ENCODE data around the gene MMP23B. TPM values are rescaled to one million over a fixed set of nuclear protein-coding genes. Genes with fewer than 3 reads are reported as not detected.

MMP23B gene
- total and polyA plus RNA-seq, 2 of the 8 experiments (the other 6 are each of a cell fraction or from before 2014, with no cell fraction given), result 9.2 to 14.6 TPM

Other genes starting within 250 kb of the MMP23B start
- gene CCNL2, start 232.8 kb upstream of the MMP23B start, total RNA-seq (2021; fragmentation: NEBNext Ultra II Directional; extraction: Animal tissue kit (Norgen Biotek cat#: 25700)), result 120 TPM in 2 replicates
- 79.8 and 121 TPM in 2 replicates for gene CCNL2, start 232.8 kb upstream of the MMP23B start, polyA plus RNA-seq (2011; rRNA removed)
- gene MRPL20, start 224.9 kb upstream of the MMP23B start, total RNA-seq (2021; fragmentation: NEBNext Ultra II Directional; extraction: Animal tissue kit (Norgen Biotek cat#: 25700)), result 126 and 130 TPM in 2 replicates
- gene MRPL20, start 224.9 kb upstream of the MMP23B start, polyA plus RNA-seq (2011; rRNA removed), result 138 and 151 TPM in 2 replicates
- gene ANKRD65, start 210.9 kb upstream of the MMP23B start, total RNA-seq (2021; fragmentation: NEBNext Ultra II Directional; extraction: Animal tissue kit (Norgen Biotek cat#: 25700)), result 1.8 and 2.2 TPM in 2 replicates
- gene ANKRD65, start 210.9 kb upstream of the MMP23B start, polyA plus RNA-seq (2011; rRNA removed), result 1.7 and 2.0 TPM in 2 replicates
- gene VWA1, start 196.5 kb upstream of the MMP23B start, total RNA-seq (2021; fragmentation: NEBNext Ultra II Directional; extraction: Animal tissue kit (Norgen Biotek cat#: 25700)), result 36.6 and 42.0 TPM in 2 replicates
- 16.0 and 19.5 TPM in 2 replicates for gene VWA1, start 196.5 kb upstream of the MMP23B start, polyA plus RNA-seq (2011; rRNA removed)
- 1.3 and 2.0 TPM in 2 replicates for gene ATAD3C, start 182.5 kb upstream of the MMP23B start, total RNA-seq (2021; fragmentation: NEBNext Ultra II Directional; extraction: Animal tissue kit (Norgen Biotek cat#: 25700))
- 2.7 and 2.8 TPM in 2 replicates for gene ATAD3C, start 182.5 kb upstream of the MMP23B start, polyA plus RNA-seq (2011; rRNA removed)
- gene ATAD3B, start 160.4 kb upstream of the MMP23B start, total RNA-seq (2021; fragmentation: NEBNext Ultra II Directional; extraction: Animal tissue kit (Norgen Biotek cat#: 25700)), result 63.0 and 64.4 TPM in 2 replicates
- 31.3 and 43.9 TPM in 2 replicates for gene ATAD3B, start 160.4 kb upstream of the MMP23B start, polyA plus RNA-seq (2011; rRNA removed)
- 63.7 and 64.7 TPM in 2 replicates for gene ATAD3A, start 120.0 kb upstream of the MMP23B start, total RNA-seq (2021; fragmentation: NEBNext Ultra II Directional; extraction: Animal tissue kit (Norgen Biotek cat#: 25700))
- 28.3 and 46.7 TPM in 2 replicates for gene ATAD3A, start 120.0 kb upstream of the MMP23B start, polyA plus RNA-seq (2011; rRNA removed)
- 3.6 and 6.6 TPM in 2 replicates for gene TMEM240, start 91.5 kb upstream of the MMP23B start, total RNA-seq (2021; fragmentation: NEBNext Ultra II Directional; extraction: Animal tissue kit (Norgen Biotek cat#: 25700))
- 5.7 and 7.6 TPM in 2 replicates for gene TMEM240, start 91.5 kb upstream of the MMP23B start, polyA plus RNA-seq (2011; rRNA removed)
- gene SSU72, start 57.3 kb upstream of the MMP23B start, total RNA-seq (2021; fragmentation: NEBNext Ultra II Directional; extraction: Animal tissue kit (Norgen Biotek cat#: 25700)), result 165 and 170 TPM in 2 replicates
- gene SSU72, start 57.3 kb upstream of the MMP23B start, polyA plus RNA-seq (2011; rRNA removed), result 110 and 116 TPM in 2 replicates
- 18.3 and 19.0 TPM in 2 replicates for gene FNDC10, start 32.0 kb upstream of the MMP23B start, total RNA-seq (2021; fragmentation: NEBNext Ultra II Directional; extraction: Animal tissue kit (Norgen Biotek cat#: 25700))
- 21.8 and 40.0 TPM in 2 replicates for gene FNDC10, start 32.0 kb upstream of the MMP23B start, polyA plus RNA-seq (2011; rRNA removed)
- gene MIB2, start 16.7 kb upstream of the MMP23B start, total RNA-seq (2021; fragmentation: NEBNext Ultra II Directional; extraction: Animal tissue kit (Norgen Biotek cat#: 25700)), result 56.5 and 60.0 TPM in 2 replicates
- gene MIB2, start 16.7 kb upstream of the MMP23B start, polyA plus RNA-seq (2011; rRNA removed), result 32.5 and 71.1 TPM in 2 replicates
- 31.3 and 31.9 TPM in 2 replicates for gene CDK11B, start 26.8 kb downstream of the MMP23B start, total RNA-seq (2021; fragmentation: NEBNext Ultra II Directional; extraction: Animal tissue kit (Norgen Biotek cat#: 25700))
- 11.1 and 21.8 TPM in 2 replicates for gene CDK11B, start 26.8 kb downstream of the MMP23B start, polyA plus RNA-seq (2011; rRNA removed)
- 46.3 and 46.7 TPM in 2 replicates for gene SLC35E2B, start 60.6 kb downstream of the MMP23B start, total RNA-seq (2021; fragmentation: NEBNext Ultra II Directional; extraction: Animal tissue kit (Norgen Biotek cat#: 25700))
- 25.9 and 40.7 TPM in 2 replicates for gene SLC35E2B, start 60.6 kb downstream of the MMP23B start, polyA plus RNA-seq (2011; rRNA removed)
- gene CDK11A, start 92.2 kb downstream of the MMP23B start, total RNA-seq (2021; fragmentation: NEBNext Ultra II Directional; extraction: Animal tissue kit (Norgen Biotek cat#: 25700)), result 45.6 and 45.7 TPM in 2 replicates
- gene CDK11A, start 92.2 kb downstream of the MMP23B start, polyA plus RNA-seq (2011; rRNA removed), result 15.0 and 38.8 TPM in 2 replicates
- gene NADK, start 146.3 kb downstream of the MMP23B start, total RNA-seq (2021; fragmentation: NEBNext Ultra II Directional; extraction: Animal tissue kit (Norgen Biotek cat#: 25700)), result 80.1 and 89.7 TPM in 2 replicates
- gene NADK, start 146.3 kb downstream of the MMP23B start, polyA plus RNA-seq (2011; rRNA removed), result 78.0 and 105 TPM in 2 replicates